Neural progenitor cell (in vitro differentiated cells): ENCODE measurements around the gene PLEKHG5.

Source experiments
- CTCF ChIP-seq: fragments of 200-600 bp; sonication (generic); IDR thresholded peaks from 2 replicates; pipeline ENCODE4 v1.5.1; 2017; ENCODE audit warnings: antibody characterized with exemption, mild to moderate bottlenecking
- EZH2 ChIP-seq: fragments of 200-600 bp; sonication (generic); IDR thresholded peaks from 2 replicates; pipeline ENCODE4 v1.6.1; 2017; ENCODE audit warnings: antibody characterized with exemption, mild to moderate bottlenecking, moderate library complexity
- EZH2phosphoT487 ChIP-seq: fragments of 200-600 bp; sonication (generic); IDR thresholded peaks from 2 replicates; pipeline ENCODE4 v1.6.1; 2017; ENCODE audit warnings: antibody characterized with exemption

DNA sequence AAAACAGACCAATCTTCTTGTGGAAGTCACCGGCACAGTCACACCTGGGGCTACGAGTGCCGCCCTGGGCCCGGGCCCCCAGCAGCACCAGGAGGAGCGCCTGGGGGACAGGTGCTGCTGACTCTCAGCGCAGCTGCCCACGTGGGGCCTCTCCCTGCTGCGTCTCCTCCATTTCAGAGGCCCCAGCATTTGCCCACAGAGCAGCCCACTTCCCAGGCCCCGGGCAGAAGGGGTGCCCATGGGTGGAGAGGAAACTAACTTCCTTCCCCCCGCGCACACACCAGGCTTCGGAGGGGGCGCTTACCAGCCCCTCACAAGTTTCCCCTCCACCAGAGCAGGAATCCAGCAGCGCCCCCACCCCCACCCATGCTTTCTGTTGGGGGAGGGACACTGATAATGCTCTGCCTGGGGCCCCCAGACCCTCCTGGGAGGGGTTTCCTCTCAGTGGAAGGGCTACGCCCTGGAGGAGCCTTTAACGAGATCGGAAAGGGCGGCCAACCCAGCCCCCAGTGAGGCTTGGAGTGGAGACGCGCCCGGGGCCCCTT is 25.9 kb downstream of the PLEKHG5 start:
- TF ChIP-seq CTCF, result no peak
- TF ChIP-seq EZH2, result no peak
- no peak for TF ChIP-seq EZH2phosphoT487
